ENCODE results near the gene ZNF678.

ZNF678 gene

DNA sequence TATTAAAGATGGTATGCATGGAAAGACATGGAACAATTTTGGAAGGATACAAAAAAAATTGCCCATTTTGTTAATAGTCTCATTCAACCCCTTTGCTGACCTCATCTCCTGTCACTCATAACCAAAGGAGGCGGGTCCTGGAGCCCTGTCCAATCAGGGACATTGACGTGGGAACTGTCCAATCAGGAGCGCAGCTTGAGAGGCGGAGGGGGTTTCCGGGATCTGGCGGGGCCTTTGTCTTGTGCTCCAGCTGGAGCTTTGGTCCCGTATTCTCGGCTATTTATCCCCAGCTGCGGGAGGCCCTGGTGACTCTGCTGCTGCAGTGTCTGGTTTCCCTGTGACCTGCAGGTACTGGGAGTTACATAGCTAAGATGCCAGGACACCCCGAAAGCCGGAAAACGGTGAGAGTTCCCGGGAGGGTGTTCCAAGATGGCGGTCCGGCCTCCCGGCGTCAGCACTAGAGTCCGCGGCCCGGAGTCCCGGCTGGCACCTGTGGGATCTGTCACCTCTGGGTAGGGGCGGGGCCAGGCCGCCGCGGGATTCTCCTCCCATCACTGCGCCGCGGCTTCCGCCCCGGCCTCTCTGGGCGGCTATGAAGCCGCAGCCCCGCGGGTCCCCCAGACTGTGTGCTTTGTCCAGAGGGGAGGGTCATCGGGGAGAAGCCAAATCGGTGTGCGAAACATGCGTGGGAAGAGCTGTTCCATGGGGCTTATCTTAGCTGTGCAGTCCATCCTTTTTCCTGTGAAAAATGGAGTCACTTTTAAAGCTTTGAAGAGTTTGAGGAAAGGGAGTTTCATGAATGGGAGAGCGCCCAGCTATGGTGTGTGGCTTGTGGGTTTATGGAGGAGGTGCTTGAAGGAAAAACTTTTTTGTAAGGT lies at the start of gene ZNF678:
TSS of gene ZNF678 (plus strand) at position 233 of the 878 bp plus-strand sequence. CDS start 87,436 bp downstream, outside the sequence.
- peak; percentile 99 for DNase-seq (ENCODE audit: low spot score)

DNA sequence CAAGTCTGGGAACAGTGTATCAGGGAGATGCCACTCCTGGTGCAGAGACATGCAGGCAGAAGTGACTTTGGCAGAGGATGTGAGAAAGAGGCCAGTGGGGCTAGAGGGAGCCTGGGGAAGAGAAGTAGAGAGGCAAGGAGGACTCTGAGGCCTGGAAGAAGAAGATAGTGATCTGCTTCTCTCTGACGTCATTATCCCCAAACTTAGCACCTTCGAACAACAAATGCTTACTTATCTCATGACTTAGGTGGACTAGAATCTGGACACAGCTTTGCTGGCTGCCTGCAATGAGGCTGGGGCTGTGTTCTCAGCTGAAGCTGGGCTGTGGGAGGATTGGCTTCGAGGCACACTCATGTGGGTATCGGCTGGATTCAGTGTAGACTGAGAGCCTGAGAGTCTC lies 44.5 kb upstream of the ZNF678 start:
- DNase-seq (ENCODE audit: low spot score) = no peak

DNA sequence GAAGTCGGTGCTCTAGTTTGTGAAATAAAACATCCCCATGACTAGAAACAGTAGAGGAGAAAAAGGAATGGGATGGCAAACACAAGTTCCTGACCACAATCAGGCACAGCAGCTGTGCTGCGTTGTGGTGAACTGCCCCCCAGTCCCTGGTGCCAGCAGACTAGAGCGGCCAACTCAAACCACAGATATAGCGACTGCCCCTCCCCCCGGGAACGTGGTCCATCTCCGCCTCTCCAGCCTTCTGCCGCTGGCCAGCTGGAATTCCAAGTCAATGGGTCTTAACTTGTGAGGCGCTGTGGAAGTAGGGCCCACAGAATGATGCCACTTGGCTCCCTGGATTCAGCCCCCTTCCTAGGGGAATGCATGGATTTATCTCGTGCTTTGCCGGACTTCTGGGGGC lies 41.6 kb upstream of the ZNF678 start:
- no peak for DNase-seq (ENCODE audit: low spot score)

DNA sequence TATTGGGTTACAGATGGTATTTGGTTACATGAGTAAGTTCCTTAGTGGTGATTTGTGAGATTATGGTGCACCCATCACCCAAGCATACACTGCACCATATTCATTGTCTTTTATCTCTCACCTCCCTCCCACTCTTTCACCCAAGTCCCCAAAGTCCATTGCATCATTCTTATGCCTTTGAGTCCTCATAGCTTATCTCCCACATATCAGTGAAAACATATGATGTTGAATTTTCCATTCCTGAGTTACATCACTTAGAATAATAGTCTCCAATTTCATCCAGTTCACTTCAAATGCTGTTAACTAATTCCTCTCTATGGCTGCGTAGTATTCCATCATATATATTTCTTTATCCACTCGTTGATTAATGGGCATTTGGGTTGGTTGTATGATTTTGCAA lies 36.8 kb upstream of the ZNF678 start:
- no peak for DNase-seq (ENCODE audit: low spot score)

DNA sequence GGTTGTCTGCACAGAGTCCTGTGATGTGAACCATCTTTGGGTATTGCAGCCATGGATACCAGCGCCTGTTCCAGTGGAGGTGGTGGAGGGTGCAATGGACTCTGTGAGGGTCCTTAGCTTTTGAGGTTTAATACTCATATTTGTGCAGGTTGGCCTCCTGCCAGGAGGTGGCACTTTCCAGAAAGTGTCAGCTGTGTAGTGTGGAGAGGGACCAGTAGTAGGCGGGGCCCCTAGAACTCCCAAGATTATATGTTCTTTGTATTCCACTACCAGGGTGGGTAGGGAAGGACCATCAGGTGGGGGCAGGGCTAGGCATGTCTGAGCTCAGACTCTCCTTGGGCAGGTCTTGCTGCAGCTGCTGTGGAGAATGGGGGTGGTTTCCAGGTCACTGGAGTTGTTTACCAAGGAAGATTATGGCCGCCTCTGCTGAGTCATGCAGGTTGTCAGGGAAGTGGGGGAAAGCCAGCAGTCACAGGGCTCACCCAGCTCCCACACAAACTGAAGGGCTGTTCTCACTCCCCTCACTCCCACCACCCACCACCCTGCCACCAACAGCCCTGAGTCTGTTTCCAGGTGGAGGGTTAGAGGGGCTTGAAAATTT lies 31.2 kb upstream of the ZNF678 start:
- no peak for DNase-seq (ENCODE audit: low spot score)

DNA sequence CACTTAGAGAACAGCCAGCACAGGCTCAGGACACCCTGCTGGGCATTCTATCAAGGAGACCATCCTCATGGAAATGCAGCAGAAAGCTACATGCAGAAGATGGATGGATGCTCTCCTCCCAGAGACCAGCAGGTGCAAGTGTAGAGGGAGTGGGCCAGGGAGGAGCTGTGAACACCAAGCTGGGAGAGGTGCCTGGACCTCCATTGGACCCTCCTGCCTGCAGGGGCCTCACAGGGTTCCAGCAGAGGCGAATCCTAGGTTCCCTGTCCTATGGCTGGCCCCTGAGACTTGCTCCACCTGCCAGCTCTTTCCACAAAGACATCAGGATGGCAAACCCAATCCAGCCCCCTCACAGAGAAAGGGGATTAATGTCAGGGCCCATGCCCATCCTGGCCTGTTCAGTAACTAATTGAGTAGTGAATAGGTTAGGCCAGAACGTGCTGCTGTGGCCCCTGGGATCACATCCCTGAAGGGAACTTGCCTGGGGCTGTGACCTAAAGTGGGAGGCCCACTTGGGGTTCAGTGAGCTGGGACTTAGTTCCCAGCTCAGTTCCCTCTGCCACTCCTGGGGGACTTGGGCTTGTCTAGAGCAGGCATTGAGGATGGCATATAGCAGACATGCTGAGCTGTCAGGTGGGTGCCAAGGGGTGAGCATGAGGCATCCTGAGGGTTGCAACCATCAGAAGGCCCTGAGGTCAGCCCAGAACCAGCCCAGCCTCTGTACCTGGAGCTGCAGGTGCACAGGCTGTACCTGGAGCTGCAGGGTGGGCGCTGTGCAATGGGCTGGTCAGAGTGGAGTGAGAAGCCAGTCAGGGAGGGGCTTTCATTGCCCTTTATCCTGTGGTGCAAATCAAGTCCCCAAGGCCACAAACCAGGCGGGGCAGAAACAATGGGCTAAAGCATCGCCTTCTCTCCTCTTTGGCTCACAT lies 22.9 kb upstream of the ZNF678 start:
- no peak for DNase-seq (ENCODE audit: low spot score)

DNA sequence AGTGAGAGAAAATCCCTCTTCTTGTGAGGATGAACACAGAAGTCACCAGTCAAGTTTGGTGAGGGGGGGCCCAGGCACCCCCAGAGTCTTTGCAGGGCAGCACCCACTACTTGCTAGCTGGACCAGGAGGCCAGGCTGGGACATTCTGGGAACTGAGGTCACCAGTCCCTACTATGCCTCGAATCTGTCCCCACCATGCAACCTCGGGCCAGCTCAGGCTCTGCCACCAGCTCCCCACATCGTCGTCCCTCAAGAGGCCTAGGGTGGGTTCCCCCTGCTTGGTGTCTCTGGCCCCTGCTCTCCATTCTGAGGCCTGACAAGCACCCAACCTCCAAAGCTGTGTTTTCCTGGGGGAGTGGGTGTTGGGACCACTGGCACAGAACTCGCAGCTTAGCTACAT lies 22.2 kb upstream of the ZNF678 start:
- no peak for DNase-seq (ENCODE audit: low spot score)

DNA sequence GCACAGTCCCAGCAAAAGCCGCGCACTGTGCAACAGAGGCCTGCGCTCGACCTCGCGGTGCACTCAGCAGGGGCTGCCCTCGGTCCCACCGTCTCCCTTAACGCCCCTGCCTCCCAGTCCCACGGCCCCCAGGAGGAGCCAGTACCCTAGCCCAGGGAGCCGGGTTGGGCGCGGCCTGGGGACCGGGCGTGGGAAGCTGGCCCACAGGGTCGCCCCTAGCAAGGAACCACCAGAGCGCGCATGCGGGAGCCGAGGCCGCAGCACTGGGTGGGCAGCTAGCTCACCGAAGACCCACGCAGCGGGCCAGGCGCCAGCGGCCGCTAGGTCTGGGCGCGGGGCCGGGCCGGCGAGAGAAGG lies 21.6 kb upstream of the ZNF678 start:
- DNase-seq (ENCODE audit: low spot score) = no peak

DNA sequence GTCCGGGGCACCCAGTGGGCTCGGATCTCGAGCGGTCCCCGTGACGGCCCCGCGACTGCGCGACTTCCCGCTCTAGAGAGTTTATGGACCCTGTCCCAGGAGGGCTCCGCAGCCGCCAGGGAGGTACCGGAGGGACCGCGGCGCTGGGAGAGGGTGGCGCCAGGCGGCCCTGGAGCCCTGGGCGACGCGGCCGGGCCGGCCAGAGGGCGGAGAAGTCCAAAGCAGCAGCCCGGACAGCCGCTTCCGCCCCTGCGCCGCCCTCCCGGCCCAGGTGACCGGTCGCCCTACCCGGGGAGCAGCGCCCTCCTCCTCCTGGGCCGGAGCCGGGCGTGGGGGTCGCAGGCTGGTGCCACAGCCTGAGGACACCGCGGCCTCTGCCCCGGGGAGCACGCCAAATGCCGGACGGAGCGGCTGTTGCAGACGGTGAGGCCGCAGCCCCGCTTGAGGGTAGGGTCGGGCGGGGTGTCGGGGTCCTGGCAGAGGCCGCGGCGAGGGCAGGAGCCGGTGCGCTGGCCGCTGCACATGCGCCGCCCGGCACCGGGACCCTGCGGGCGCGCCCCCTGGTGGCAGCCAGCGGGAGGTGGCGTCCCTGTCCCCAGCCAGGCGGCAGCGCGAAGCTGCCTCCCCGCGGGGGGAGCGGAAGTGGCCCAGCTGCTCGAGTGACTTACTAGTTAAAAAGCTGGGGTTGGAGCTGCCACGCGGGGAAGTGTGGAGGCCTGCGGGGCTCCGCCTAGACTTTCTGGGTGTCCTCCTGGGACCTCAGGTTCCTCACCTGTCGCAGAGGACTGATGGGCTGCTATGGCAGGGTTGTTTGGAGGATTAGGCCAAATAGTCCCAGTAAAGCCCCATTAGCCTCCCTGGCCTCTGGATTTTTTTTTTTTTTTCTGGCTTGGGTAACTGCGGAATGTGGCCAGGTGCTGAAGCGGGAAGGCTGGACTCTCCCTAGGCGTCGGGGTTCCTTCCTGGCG lies 20.9 kb upstream of the ZNF678 start:
- peak; percentile 87 for DNase-seq (ENCODE audit: low spot score)

DNA sequence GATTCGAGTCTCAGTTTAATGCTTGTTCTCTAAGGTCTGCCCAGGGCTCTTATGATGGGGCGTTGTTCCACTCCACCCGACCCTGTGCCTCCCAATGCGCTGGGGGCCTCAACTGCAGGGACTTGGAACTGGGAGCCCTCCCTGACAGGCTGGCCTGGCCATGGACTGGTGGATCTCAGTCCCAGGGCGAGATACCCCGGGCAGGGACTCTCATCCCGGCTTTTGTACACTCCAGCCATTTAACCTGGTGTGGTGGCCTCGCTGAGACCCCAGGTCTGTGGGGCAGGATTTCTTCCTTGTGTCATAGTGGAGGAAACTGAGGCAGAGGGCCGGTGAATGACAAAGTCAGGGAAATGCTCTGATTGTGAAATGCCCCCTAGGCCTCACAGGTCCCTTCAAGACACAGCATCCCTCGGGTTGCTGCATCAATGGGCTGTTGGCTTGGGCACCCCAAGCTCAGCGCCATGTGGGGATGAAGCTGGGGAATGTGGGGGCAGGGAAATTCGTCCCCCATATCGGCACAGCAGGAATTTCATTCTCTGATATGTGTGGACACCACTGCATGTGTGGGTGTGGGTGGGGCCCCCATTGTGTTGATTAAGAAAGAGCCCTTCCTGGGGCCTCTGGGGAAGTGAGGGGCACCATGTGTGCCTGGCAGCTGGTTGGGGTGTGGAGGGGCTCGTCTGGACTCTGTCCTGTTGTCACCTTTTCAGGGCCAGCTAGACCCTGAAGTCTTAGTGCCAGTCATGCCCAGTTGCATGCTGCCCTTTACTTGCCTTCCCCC lies 19.9 kb upstream of the ZNF678 start:
- DNase-seq (ENCODE audit: low spot score) = no peak

DNA sequence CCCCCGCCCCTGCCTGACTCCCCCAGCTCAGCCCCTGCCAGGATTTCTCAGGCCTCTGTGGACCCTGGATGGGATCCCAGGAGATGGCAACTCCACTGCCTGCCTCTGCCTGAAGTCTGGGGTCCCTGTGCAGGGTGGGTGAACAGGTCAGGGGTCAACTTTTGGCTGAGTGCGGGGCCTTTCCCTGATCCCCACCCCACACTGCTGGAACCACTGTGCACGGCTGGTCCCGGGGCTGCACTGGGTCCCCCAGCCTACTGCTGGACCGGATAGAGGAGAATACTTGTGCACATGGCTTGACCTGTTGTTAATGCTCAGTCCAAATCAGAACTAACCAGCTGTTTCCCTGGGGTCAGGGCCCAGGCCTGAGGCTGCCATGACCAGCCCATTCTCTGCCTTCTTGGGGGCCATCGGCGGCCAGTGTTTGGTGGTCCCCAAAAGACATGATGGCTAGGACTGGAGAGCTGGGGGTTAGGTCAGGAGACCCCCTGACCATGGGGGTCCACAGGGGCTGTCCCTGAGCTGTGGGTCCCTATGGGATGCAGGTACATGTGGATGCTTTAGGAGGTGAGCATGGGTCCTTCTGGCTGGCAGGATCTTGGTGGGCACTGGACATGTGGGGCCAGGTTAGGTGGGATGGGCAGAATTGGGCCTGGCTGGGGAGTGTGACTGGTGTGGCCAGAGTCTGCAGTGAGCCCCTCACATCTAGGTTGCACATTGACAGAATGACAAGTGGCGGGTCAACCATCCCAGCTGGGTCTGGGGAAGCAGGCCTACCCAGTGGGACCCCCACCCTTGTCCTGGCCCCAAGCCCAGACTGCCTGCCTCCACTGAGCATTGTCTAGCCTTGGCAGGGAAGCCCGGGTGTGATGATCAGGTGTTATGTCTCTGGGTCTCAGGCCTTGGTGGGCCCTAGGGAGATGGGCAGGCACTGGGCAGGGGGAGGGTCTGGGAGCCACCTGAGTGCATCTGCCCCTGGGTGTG lies 19.0 kb upstream of the ZNF678 start:
- no peak for DNase-seq (ENCODE audit: low spot score)

DNA sequence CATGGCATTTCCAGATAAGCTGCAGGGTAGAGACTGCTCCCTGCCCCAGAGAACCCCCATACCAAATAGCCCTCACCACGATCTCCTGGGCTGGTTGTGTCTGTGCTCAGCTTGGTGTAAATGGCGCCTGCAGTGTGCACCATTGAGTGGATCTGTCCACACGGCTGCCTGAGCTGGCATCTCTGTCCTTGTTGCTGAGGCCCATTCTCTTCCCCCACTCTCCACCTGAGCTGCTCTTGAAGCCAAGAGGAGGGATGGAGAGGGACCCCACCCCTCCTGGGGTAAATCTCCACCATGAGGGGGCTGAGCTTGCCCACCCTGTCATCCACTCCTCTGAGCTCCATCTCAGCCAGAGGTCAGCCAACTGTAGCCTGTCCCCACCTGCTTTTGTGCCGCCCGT lies 18.0 kb upstream of the ZNF678 start:
- DNase-seq (ENCODE audit: low spot score) = no peak

DNA sequence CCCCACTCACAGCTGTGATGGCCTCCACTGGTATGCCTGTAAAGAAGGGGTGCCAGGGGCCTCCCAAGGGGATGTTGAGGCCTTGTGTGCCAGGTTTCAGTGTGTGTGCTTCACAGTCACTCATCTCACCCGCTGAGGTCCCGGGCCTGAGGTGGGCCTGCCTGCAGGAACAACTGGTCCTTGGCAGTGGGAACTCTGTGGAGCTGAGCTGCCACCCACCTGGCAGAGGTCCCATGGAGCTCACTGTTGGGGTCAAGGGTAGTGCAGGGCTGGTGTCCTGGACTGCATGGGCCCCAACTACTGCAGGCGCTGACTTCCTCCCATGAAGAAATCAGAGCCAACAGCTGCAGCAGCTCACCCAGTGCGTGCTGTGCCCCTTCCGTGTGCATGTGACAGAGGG lies 17.3 kb upstream of the ZNF678 start:
- no peak for DNase-seq (ENCODE audit: low spot score)

DNA sequence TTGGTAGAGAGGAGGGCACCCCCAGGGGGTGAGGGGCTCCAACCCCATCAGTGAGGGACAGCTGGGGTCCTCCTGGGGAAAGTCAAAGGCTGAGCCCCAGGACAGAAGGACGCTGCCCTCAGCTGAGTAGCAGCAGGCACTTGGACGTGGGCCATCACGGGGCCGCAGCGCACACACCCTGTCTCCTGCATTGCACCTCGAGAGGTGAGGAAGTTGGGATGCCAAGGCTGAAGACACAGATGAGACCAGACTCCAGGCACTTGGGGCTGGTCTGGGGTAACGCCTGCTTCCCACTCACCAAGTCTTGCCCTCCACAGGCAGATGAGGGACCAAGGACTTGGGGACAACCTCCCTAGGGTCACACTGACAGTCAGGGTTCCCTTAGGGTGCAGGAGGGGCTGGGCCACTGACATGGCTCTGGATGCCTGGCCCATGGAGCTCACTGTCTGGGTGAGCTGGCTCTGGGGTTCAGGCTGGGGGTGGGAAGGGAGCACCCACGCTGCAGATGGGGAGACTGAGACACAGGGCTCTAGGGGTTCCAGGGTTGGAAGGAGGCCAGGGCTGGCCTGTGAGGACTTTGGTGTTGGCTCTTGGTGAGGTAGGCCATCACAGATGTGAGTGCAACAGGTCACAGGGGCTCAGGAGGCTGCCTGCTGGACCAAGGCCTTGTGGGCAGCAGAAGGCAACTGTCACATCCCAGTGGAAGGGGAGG lies 16.6 kb upstream of the ZNF678 start:
- no peak for DNase-seq (ENCODE audit: low spot score)

DNA sequence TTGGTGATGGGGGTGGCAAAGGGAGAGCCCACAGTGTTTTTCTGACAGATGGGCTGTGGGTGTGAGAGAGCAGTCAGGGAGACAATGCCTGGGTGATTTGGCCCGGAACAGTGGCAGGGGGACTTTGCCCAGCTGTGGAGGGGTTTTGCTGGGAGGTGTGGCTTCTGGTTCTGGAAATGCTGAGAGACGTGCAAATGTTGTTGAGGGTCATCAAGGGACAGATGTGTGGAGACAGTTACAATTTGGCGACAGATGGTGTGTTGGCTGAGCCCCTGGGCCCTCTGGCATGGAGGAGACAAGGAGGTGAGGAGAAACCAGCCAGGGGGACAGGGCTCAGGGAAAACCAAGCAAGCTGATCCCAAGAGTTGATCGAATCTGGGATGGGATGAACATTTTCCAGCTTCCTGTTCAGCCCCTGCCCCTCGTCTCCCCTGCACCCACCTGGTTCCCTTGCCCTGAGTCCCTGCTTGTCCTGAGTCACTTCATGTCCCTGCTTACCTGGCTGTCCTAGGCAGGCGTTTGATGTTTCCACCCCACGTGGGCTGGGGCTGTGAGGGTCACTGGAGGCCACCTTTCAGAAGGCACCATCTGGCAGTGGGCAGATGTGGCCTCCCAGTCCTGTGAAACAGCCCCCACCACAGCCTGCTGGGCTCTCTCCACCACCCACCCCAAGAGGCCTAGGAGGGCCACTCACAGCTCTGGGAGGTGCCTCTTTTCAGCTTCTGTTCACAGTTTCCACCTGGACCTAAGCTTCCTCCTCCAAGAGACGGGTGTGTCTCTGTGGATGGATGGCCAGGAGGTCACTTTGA lies 15.8 kb upstream of the ZNF678 start:
- DNase-seq (ENCODE audit: low spot score) = no peak

DNA sequence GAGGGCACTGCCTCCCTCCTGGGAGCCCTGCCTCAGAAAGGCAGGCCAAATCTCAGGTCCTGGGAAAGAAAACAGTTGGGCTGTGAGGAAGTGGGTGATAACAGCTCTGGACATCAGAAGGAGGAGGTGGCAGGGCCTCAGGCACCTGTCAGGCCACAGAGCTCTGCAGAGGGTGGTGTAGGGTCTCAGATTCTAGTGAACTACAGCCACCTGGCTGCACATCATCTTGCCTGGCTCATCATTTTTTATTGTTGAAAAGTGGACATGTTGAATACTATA lies 15.3 kb upstream of the ZNF678 start:
- DNase-seq (ENCODE audit: low spot score) = no peak

DNA sequence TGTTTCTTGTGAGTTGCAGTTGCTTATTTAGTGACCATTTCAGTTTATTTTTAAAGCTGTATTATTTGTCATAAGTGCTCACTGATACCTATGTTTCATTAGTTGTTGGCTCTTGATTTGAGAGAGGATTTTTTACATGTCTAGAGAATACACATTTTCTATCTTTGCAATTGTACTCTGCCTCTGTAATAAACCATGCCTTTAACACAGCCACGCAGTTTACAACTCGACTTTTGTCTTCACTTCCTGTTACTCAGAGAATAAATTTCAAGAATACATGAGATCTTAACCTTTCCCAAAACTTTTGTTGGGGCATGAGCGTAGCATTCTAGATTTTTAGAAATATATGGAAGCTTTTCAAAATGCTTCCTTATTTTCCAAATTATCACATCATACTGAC lies 14.9 kb upstream of the ZNF678 start:
- no peak for DNase-seq (ENCODE audit: low spot score)

DNA sequence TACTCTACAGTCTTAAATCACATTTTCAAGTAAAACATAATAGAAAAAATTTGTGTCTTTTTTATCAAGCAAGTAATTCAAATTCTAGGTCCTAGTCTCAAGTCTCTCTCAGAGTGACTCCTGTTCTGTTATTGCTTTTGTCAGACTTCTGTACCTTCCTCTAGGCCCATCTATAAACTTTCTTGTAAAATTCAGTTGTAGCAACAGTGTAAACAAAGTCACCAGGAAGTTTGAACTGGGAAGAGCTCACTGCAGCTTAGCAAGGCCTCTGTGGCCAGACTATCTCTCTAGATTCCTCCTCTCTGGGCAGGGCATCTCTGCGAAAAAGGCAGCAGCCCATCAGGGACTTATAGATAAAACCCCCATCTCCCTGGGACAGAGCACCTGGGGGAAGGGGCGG lies 13.5 kb upstream of the ZNF678 start:
- no peak for DNase-seq (ENCODE audit: low spot score)
